OCI-LY3 (cell line): ENCODE measurements around the gene WDR37.

Experiments
- H2AFZ ChIP-seq: fragments of 200-600, 300-600 bp; shearing (Covaris generic); 2 replicates; pipeline ENCODE4 v1.6.0; 2014; ENCODE audit warnings: antibody characterized with exemption, low read depth, low read length
- H3K27ac ChIP-seq: fragments of 200-600, 300-600 bp; sonication (generic); 2 replicates; pipeline ENCODE4 v1.5.1; 2014; ENCODE audit warnings: mild to moderate bottlenecking, low read length, moderate library complexity, mixed read lengths
- H3K27me3 ChIP-seq: fragments of 200-600, 300-600 bp; sonication (generic); 2 replicates; pipeline ENCODE4 v1.6.1; 2014; ENCODE audit warnings: low read depth, low read length, mixed read lengths
- H3K36me3 ChIP-seq: fragments of 200-600, 300-600 bp; sonication (generic); replicated peaks from 2 replicates; pipeline ENCODE3; 2014; ENCODE audit warnings: low read depth, low read length, mixed read lengths
- H3K4me1 ChIP-seq: fragments of 300-600, 200-600 bp; sonication (generic); 2 replicates; pipeline ENCODE4 v1.6.1; 2014; ENCODE audit warnings: low read length, mixed read lengths
- H3K4me2 ChIP-seq: fragments of 200-600, 300-600 bp; sonication (generic); 2 replicates; pipeline ENCODE4 v1.6.1; 2014; ENCODE audit warnings: low read length, mixed read lengths
- H3K4me3 ChIP-seq: fragments of 300-600, 200-600 bp; sonication (generic); 2 replicates; pipeline ENCODE4 v1.5.1; 2014; ENCODE audit warnings: antibody characterized with exemption, mild to moderate bottlenecking, low read length, moderate library complexity
- H3K79me2 ChIP-seq: fragments of 300-600, 200-600 bp; shearing (Covaris generic); 2 replicates; pipeline ENCODE4 v1.6.1; 2014; ENCODE audit warnings: mild to moderate bottlenecking, low read length, mixed read lengths
- H3K9ac ChIP-seq: fragments of 300-600, 200-600 bp; shearing (Covaris generic); 2 replicates; pipeline ENCODE4 v1.6.0; 2014; ENCODE audit warnings: mild to moderate bottlenecking, low read length, moderate library complexity
- H3K9me3 ChIP-seq: fragments of 200-600, 300-600 bp; shearing (Covaris generic); 2 replicates; pipeline ENCODE4 v1.6.1; 2014; ENCODE audit warnings: low read length, mixed read lengths; ENCODE audit not compliant: insufficient read depth
- H4K20me1 ChIP-seq: fragments of 200-600, 300-600 bp; sonication (generic); 2 replicates; pipeline ENCODE4 v1.6.1; 2016; ENCODE audit warnings: low read length, mixed read lengths; ENCODE audit not compliant: insufficient read depth
- CTCF ChIP-seq: fragments of 200-600, 300-600 bp; sonication (generic); IDR thresholded peaks from 2 replicates; pipeline ENCODE4 v1.5.1; 2014; ENCODE audit warnings: antibody characterized with exemption, low read length, low read depth
- EZH2phosphoT487 ChIP-seq: fragments of 200-600 bp; shearing (Covaris generic); IDR thresholded peaks from 2 replicates; pipeline ENCODE4 v1.6.1; 2018; ENCODE audit warnings: antibody characterized with exemption, mixed run types, low read depth

WDR37 gene

GRCh38 chr10:1152386-1153250, 96.4 kb downstream of the WDR37 start:
- TF ChIP-seq EZH2phosphoT487 (no peak), CTCF (no peak)
- H3K27ac ChIP-seq = no peak overlapping the region
- no peaks in the 10 kb centered on the region for H3K36me3 ChIP-seq
- no peak overlapping the region for H2AFZ ChIP-seq
- H3K4me3 ChIP-seq = no peak overlapping the region
- H3K4me1 ChIP-seq = peaks cover 24% of the 10 kb centered on the region
- H3K79me2 ChIP-seq = no peaks in the 10 kb centered on the region
- H3K9me3 ChIP-seq = no peaks in the 10 kb centered on the region
- no peaks in the 10 kb centered on the region for H3K27me3 ChIP-seq
- peak overlapping the region; percentile 53 for H3K4me2 ChIP-seq
- no peak overlapping the region for H3K9ac ChIP-seq
- no peaks in the 10 kb centered on the region for H4K20me1 ChIP-seq

GRCh38 chr10:1153251-1153763, 97.1 kb downstream of the WDR37 start:
- Histone ChIP-seq H3K4me3 (no peak overlapping the region), H3K4me1 (peaks cover 24% of the 10 kb centered on the region), H3K36me3 (no peaks in the 10 kb centered on the region), H3K4me2 (no peak overlapping the region), H3K79me2 (no peaks in the 10 kb centered on the region), H3K27ac (no peak overlapping the region), H3K27me3 (no peaks in the 10 kb centered on the region), H2AFZ (no peak overlapping the region), H3K9ac (no peak overlapping the region), H3K9me3 (no peaks in the 10 kb centered on the region), H4K20me1 (no peaks in the 10 kb centered on the region)
- TF ChIP-seq EZH2phosphoT487 (no peak), CTCF (no peak)

GRCh38 chr10:1153805-1154351, 97.7 kb downstream of the WDR37 start:
- Histone ChIP-seq H3K79me2 (no peaks in the 10 kb centered on the region), H3K27ac (no peak overlapping the region), H4K20me1 (no peaks in the 10 kb centered on the region), H3K4me3 (no peak overlapping the region), H3K4me1 (peaks cover 24% of the 10 kb centered on the region), H2AFZ (no peak overlapping the region), H3K9me3 (no peaks in the 10 kb centered on the region), H3K36me3 (no peaks in the 10 kb centered on the region), H3K4me2 (no peak overlapping the region), H3K27me3 (no peaks in the 10 kb centered on the region), H3K9ac (no peak overlapping the region)
- TF ChIP-seq EZH2phosphoT487 (no peak), CTCF (no peak)

GRCh38 chr10:1154531-1155295, 98.5 kb downstream of the WDR37 start:
- H3K4me1 ChIP-seq = peaks cover 24% of the 10 kb centered on the region
- H3K36me3 ChIP-seq = no peaks in the 10 kb centered on the region
- H3K27ac ChIP-seq = no peak overlapping the region
- no peak overlapping the region for H3K4me3 ChIP-seq
- no peaks in the 10 kb centered on the region for H3K9me3 ChIP-seq
- TF ChIP-seq EZH2phosphoT487 (no peak), CTCF (no peak)
- no peak overlapping the region for H3K4me2 ChIP-seq
- no peak overlapping the region for H2AFZ ChIP-seq
- no peaks in the 10 kb centered on the region for H3K27me3 ChIP-seq
- no peaks in the 10 kb centered on the region for H3K79me2 ChIP-seq
- no peaks in the 10 kb centered on the region for H4K20me1 ChIP-seq
- no peak overlapping the region for H3K9ac ChIP-seq
